GM19397 (cell line): Measurements from ENCODE around the gene GBX2.

Source experiments
- ATAC-seq: cut with Tn5 transposase; IDR thresholded peaks from one replicate; pipeline ENCODE4 v1.9.1; 2021; ENCODE audit warnings: mild to moderate bottlenecking, moderate library complexity; ENCODE audit not compliant: unreplicated experiment

Gene GBX2

DNA sequence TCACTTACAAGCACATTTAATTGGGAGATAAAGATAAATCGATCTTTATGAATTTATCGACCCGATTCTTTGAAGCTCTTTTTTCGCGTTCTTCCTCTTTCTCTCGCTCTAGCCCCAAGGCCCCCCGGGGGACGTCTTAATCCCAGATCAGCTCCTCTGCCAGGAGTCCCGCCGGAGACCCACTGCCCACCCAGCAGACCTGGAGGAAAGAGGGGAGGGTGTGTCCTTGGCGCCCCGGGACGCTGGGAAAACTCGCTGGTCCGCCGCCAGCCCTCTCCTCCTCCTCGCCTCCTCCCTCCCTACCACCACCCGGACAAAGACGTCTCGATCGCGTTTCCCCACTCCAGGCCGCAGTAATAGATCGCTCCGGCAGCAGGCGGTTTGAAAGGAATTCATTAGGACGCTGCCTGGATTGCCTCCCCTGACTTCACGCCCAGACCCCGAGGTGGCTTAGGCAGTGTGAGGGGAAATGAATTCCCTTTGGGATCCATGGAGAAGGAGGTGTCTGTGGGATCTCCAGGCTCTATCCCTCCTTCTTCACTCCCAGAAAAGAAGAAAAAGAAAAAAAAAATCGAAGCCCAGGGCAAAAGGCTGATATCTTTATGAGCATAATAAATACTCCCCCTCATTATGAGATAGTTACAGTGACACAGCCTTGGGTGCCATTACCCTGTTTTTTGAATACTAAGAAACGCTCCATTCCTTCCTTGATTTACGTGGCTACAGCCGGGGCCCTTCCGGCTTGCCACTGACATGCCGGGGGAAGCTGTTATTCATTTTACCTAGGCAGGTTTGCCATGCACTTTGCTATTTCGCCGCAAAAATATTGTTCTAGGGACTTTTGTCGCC, 1.8 kb upstream of the GBX2 start:
- ATAC-seq = no peak

DNA sequence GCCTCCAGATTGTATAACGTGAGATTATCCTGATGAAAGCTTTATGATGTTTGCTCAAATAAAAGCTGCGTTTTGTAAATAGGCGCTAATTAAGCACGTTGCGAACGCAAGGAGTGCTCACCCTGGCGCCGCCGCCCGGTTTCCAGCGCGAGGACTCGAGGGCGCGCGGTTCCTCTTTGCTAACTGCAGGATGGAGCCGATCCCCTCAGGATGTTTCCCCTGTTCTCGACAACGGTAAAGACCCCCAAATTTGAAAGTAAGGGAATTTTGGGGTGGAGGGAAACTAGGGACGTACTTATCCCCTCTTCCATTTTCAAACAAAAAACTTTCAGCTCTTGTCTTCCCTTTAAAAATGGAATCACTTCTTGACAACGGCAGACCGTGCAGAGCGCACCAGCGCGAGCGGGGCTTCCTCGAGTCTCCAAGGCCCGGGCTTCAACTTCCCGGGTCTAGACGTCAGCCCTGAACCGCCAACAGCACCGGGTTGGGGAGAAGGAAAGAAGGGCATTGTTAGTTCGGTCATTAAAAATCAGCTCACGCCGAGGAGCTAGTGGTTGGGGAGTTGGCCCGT, 1.1 kb upstream of the GBX2 start:
- ATAC-seq = no peak

DNA sequence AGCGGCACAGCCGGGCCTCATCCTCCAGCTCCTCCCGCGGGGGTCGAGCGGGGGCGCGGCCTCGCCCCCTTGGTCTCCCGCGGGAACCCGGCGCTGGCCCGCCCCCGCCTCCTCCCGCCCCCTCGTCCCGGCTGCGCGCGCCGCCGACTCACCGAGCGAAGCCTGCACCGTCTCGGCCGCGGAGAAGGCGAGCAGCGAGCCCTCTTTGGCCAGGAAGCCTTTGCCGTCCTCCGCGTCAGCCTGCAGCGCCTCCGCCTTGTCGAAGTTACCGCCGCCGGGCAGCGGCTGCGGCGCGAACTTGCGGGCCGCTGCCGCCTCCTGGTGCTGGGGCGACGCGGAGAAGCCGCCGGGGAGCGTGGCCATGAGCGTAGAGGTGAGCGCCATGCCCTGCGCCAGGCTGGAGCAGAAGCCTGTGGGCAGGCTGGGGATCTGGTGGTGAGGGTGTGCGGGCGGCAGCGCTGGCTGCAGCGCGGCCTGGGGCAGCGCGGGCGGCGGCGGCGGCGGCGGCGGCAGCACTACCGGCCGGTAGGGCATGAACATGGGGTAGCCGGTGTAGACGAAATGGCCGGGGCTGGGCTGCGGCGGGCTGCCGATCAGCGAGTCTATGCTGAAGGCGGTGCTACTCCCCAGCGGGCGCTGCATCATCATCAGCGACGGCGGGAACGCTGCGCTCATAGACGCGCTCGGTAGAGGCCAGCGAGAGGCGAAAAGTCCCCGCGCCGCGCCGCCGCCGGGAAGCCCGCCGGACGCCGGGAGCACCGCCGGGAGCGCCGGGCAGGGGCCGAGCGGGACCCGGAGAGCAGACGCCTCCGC, 683 bp downstream of the GBX2 start:
- ATAC-seq = no peak

DNA sequence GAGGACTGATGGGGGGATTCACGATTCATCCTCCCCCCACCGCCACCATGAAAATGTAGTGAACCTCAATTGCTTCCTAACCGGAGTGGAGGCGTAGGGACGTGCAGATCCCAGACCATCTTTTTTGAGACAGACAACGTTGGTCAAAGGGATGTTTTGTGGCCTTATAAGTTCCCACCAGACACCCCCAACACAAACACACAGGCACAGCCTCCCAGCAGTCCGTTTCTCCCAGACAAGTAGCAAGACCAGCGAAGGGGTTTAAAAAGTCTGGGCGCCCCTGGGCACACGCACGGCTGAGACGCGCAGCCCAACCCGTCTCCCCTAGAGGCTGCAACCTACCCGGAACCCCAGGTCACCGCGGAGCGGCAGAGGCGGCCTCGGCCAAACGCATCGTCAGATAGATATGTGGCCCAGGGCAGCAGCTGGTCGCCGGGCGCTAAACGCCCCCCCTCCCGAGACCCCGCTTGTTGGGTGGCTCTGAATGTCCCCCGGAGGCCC, 1.3 kb downstream of the GBX2 start:
- ATAC-seq = no peak

DNA sequence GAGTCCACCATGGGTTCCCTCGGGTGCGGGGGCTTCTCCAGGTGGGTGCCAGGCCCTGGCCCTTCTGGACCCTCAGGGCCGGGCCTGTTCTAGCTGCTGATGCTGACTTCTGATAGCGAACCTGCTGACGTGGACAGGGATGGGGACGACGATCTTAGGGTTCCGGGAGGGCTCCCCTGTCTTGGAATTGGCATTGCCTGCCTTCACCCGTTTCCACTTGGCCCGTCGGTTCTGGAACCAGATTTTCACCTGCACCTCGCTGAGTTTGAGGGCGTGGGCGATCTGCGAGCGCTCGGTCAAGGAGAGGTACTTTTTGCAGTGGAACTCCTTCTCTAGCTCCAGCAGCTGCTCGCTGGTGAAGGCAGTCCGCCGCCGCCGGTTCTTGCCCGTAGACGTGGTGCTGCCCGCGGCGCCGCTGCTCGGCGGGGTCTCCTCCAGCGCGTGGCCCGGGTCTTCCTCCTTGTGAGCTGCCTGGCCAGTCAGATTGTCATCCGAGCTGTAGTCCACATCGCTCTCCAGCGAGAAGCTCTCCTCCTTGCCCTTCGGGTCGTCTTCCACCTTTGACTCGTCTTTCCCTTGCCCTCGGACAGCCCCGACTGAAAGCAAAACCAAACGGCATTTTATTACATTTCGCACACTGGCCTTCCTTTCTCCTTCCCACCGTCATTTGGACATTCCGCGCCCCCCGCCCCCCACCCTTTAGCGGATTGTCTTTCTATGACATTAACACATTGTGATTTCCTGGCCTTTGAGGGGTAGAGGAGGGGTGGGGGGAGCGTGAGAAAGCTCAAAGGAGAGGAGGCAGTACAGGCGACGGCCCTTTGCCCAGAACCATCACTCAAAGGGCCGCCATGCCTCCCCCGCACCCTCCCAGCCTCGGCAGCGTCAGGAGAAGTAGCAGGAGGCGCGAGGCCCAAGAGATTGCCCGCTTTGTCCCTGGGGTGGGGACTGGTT, 2.1 kb downstream of the GBX2 start:
- no peak for ATAC-seq

DNA sequence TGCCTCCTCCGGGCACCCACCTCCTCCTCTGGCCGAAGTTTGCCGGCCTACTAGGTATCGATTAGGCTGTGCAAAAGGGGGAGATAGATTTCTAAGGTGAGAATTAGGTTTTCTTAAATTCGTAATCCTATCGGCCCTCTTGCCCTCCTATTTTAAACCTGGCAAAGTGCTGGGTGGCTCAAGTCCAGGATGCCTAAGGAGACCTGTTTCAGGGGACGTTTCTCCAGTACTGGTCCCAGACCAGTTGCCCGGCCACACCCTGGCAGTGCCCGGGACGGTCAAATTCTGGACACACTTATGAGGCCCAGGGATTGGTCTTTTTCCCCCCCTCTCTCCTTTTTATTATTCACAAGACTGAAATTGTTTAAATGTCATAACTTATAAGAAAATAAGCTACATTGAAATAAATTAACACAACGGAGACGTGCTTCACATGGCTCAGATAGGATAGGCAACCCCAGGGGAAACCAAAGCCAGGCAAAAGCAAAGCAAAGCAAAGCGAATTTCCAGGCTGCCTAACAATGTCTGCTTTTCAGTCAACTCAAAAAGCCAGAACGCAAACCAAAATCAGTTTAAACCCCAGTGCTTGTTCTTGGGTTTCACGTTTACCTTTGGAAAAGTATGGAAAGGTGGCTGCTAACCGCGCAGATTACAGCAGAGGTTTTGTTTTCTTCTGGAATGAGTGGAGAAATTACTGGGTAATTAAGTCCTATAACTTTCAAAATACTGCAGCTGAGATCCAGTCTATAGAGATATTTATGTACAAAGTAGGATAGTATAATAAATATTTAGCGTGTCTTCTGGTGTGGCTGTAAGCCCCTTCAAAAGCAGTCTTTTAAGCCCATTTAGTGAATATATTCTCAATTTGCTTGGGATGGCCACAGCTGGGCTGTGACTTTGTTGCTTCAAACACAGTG, 3.0 kb downstream of the GBX2 start:
- ATAC-seq = no peak

DNA sequence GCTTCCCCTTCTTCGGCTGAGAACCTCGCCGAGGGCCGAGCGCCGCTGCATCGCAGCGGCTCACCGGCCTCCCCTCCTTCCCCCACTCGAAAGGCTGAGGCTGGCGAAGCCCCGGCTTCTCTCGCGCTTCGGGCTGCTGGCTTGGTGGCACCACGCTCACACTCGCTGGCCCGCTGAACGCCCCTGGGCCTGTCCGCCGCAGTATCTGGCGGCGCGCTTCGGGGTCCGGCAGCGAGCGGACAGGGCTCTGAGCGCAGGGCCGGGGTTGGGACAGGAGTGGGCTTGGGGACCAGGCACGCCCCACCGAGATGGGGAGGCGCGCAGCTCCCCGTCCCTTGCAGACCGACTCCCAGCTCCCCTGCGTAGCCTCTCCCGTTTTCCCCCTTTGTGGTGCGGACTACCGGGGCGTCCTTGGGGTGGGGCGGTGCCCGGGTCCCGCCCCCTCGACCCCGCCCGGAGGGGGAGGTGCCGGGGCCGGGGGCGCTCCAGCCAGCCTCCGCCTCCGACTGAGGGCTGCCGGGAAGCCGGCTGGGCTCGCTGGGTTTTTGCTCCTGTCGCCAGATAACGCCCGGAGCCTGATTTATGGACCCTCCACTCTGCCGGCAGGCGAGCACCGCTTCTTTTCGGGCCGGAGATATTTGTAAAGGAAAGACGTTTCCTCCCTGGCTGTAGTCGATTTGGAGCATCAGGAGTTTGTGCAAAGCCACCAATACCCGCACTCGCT, 3.8 kb downstream of the GBX2 start:
- ATAC-seq = no peak

DNA sequence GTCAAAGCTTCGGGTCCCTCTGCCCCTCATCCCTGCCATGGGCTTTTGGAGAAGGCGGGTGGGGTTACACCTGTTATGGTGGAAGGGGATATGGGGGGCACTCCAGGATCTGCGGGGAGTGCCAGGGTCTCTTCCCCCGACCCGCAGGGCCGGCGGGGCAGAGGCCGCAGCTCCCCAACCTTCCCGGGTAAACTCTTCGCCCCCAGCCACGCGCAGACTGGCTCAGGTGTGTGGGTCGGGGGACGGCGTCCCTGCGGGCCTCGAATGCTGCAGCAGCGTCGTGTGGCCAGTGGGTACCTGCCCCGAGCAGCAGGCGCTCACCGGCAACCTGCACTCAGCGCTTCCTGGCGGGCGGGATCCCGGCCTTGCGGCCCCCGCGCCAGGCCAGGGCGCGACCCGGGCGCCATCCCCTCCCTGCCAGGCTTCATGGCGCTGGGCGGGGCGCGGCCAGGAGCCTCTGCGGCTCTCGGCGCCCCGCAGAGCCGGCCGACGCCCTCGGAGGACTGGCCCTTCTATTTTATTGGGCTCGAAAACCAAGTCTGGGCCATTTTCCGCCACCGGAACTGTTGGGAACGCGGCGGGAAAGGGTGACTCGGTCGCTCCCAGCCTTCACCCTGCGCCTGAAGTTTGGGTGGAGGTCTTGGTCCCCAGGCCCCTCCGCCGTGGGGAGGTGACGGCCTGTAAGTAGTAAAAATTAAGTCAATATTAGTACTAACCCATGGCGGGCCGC, 4.5 kb downstream of the GBX2 start:
- ATAC-seq = no peak

DNA sequence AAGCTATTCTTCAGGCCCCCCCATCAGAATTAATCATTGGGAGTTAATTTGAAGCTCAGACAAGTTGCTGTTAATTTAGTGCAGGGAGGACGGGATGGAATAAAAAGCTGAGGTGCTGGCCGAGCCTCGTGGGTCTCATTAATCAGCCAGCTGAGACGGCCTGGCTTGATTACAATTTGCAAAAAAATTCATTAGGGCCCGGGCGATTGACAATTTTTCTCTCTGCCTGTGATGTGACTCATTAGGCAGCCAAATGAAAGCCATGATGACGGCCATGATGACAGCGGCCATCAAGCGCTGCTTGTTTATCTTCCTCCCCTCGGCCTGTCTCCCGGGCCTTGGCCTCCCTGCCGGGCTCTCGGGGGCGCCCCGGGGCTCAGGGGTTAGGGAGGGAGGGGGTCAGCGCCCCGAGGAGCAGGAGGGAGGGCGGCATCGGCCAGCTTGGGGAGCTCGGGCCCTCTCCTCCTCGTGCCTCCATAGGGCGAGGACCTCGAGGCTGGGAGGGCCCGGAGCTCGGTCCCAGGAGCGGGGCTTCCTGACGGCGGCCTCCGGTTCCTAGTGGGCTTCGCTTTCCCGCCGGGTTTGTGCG, 5.2 kb downstream of the GBX2 start:
- ATAC-seq = no peak

DNA sequence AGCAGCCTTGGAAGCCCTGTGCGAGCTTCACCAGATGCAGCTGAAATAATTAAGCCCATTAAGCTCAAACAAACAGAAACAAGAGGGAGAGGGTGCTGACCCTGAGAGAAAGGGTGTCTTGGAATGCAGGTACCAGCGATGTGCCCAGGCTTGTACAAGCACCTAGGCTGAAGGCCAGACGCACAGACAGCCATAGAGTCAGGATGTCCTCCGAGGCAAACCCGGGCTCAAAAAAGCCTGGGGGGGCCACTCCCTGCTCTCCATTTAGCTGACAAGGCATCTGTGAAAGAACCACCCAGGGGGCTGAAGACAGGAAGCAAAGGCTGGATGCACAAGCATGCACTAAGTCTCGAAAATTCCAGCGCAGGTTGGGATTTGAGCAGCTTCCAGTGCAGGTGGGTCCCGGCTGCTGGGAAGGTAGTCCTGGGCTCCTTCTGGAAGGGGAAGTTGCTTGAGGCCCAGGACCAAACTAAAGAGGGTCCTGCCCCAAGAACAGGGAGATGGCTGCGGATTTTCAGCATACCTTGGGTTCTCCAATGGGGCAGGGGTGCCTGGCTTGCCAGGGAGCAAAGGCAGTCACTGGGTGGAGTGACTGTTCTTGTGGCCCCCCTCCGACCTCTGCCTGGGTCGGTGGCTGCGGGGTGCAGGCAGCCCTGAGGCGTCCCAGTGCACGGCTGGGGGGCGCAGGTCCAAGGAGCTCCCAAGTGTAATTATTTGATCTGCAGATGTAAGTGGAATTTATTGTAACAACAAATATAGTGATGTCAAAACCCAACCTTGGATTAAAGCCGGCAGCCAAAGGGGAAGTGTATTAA, 5.9 kb downstream of the GBX2 start:
- no peak for ATAC-seq

DNA sequence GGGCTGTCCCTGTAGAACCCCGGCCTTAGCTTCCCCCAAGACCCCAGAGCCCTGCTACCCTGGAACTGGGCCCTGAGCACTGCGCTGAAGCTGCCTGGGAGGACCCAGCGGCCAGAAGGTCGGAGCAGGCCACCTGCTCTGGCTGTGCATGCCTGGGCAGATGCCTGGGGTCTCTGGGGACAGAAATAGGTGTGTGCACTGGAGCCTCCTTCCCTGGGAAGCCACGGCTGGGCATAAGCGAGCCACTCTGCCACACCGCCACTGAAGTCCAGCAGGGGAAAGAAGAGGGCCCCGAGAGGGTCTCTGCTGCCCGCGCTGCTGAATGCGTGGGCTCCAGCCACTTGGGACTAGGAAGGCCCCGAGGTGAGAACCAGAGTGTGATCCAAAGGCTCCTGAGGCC, 6.7 kb downstream of the GBX2 start:
- ATAC-seq = no peak

DNA sequence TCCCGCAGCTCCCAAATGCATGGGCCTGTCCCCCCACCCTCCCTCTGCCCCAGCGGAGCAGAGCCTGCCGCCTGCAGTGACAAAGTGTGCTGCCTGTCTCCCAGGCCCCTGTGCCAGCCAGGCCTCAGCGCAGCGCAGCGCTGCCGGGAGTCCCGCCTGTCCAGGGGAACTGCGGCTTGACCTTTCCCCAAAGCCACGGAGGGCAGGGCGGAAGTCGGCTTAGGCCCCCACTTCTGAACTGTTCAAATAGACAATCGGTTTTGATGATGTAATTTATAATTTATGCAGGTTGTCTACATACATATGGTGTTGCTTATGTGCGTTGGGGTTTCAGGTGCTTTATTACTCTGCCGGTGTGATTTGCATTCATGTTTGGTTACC, 7.1 kb downstream of the GBX2 start:
- ATAC-seq = no peak

DNA sequence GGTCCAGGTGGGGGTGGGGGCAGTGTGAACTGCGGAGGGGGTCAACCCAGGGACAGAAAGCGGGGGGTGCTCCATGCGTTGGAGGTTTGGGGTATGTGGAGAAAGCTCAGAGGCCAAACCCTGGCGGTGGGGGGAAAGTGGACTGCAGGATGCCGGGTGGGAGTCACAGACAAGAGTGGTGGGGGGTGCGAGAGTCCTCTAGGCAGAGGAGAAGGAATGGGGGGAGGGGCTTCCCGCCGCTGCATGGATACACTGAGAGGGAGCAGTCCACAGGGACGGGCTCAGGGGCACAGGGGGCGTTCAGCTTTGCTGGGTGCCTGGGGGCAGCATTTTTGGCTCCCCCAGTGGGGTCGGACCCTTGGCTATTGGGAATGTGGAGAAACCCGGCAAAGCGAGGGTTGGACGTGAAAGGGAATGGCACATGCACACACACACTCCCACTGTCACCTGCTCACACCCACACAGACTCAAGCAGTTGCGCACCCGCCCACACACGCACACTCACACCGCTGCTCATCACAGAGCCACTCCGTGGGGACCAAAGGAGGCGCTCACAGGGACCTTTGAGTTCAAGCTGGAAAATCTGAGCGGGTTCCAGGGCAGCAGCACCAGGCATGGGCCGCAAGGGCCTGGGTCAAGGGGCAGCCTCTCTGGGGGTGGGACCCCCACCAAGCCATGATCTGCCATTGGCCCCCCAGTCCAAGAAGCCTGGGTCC, 7.7 kb downstream of the GBX2 start:
- ATAC-seq = no peak

DNA sequence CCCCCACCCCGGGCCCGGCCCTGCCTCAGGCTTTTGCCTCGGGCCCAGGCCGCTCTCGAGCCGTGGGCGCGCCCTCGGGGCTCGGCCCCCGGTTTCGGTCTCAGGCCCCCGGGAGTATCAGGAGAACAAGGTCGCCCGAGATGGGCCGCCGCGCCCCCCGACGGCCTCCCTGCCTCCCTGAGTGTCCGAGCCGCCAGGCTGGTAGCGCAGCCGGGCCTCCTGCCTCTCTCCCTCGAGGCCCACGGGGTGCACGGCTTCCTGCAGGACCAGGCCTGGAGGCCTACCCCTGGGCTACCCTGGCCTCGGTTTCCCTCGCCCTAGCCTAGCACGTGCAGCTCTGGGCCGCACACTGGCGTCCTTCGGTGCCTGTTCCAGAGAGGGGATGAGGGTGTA, 8.4 kb downstream of the GBX2 start:
- no peak for ATAC-seq

DNA sequence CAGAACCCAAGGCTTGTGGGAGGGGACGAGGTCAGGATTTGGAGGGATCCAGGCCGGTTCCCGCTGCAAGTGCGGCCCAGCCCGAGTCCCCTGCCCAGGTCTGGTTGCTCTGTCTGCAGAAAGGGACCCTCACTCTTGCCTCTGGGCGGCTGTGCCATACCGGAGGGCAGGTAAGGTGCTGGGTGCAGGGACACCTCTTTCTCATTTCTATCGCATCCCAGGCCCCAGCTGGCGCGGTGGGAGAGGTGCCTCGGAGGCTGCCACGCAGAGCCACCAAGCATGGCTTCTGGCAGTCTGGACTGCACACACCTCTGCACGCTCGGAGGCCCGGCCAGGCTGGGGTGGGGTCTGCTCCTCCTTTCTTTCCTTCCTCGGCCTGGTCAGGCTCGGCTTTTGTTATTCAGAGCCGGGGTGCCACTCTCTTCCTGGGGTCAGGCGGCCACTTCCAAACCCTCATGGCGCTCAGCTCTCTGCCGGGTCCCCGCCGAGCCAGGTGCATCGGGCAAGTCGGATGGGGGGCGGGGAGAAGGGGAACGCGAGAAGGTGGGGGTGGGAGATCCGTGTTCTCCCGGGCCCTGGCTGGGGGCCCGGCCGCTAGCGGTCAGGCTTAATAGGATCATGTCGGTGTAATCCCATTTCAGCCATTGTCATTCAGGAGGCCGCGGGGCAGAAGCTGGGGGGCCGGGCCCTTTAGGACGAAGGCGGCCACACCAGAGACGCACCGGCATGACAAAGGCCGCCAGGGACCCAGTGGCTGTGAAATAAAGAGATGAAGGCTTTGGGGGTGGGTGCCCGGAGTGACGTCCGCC, 9.0 kb downstream of the GBX2 start:
- ATAC-seq = no peak
